IPS-18c (cell line): ENCODE results near the gene CTDP1.
"Not testable (repeated sequence)": the region's sequence is repeated elsewhere in the genome, so short reads cannot be mapped to it uniquely, and the experiment has no call there.

Experiments
- H3K4me3 ChIP-seq: 2 replicates; pipeline ENCODE4 v1.7.0; 2013; ENCODE audit warnings: low read depth, mild to moderate bottlenecking, low read length, moderate library complexity; ENCODE audit not compliant: insufficient read depth
- H3K9me3 ChIP-seq: one replicate; pipeline ENCODE4 v1.6.1; 2013; ENCODE audit warnings: mild to moderate bottlenecking, low read length, moderate library complexity; ENCODE audit not compliant: control insufficient read depth, insufficient read depth

CTDP1 gene

DNA sequence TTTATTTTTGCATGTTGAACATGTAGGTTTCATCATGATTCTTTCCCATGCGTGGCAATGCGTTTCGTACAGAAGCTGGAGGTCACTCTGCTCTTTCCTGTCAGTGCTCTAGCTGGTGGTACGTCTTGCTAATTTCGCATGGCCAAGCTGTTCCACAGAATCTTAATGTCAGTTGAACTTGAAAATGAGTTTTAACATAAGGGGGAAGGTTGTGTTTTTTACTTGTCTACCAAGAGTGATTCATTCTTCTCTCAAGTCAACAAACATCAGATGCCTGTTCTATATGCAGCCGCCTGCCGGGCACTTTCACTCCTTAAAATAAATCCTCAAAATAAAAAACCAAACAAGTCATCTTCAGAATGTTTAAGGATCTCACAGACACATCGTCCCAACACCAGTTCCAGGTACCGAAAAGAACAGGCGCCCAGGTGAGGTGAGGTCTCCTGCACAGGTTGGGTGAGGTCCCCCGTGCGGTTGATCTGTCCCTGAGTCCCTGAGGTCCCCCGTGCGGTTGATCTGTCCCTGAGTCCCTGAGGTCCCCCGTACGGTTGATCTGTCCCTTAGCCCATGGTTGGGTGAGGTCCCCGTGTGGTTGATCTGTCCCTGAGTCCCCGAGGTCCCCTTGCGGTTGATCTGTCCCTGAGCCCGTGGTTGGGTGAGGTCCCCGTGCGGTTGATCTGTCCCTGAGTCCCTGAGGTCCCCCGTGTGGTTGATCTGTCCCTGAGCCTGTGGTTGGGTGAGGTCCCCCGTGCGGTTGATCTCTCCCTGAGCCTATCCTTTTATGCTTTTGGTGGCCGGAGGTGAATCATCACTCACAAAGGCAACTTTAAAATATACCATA is 61.1 kb downstream of the CTDP1 start:
- no peaks in the 10 kb centered on the region for H3K9me3 ChIP-seq
- H3K4me3 ChIP-seq: no peak overlapping the region

DNA sequence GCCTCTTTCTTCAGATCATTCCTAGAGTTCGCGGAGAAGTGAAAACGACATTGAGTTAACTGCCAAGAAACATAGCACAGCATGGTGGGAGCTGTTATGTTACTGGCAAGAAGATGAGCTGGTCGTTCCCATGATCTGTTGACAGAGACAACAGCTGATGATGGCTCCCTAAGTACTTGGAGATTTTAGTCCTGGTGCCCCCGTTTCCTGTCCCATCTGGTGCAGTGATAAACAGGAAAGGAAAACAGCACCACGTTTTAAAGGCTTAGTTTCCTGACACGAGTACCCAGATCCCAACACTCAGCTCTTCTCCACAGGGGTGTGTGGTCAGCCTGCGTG is 61.7 kb downstream of the CTDP1 start:
- no peak overlapping the region for H3K4me3 ChIP-seq
- H3K9me3 ChIP-seq: no peaks in the 10 kb centered on the region

DNA sequence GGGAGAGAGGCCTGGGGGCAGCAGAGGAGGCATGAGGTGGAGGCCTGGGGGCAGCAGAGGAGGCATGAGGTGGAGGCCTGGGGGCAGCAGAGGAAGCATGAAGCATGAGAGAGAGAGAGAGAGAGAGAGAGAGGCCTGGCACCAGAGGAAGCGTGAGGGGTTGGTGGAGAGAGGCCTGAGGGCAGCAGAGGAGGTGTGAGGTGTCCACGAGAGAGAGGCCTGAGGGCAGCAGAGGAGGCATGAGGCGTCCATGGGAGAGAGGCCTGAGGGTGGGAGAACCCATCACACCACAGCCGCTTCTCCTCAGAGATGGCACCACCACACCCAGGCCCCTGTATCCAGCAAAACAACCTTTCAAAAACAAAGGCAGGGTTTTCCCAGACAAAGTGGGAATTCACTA is 62.5 kb downstream of the CTDP1 start:
- Histone ChIP-seq H3K9me3 (no peaks in the 10 kb centered on the region), H3K4me3 (no peak overlapping the region)

- no peak overlapping the region for H3K4me3 ChIP-seq
- H3K9me3 ChIP-seq: no peaks in the 10 kb centered on the region
Measured at GRCh38 chr18:79744625-79745024, 65.0 kb downstream of the CTDP1 start.

DNA sequence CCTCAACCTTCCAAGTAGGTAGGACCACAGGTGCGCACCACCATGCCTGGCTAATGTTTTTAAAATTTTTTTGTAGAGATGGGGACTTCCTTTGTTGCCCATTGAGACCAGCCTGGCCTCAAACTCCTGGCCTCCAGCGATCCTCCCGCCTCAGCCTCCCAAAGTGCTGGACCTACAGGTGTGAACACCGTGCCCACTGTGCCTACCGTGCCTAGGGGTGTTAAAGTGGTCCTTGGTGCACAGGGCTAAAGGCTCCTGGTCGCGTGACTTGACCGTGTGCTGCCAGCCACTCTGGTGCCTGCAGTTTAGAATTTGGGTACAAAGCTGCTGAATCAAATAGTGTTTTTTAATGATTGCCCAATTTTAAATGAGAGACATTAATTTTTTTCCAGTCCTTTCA is 67.1 kb downstream of the CTDP1 start:
- H3K9me3 ChIP-seq: no peaks in the 10 kb centered on the region
- no peak overlapping the region for H3K4me3 ChIP-seq

DNA sequence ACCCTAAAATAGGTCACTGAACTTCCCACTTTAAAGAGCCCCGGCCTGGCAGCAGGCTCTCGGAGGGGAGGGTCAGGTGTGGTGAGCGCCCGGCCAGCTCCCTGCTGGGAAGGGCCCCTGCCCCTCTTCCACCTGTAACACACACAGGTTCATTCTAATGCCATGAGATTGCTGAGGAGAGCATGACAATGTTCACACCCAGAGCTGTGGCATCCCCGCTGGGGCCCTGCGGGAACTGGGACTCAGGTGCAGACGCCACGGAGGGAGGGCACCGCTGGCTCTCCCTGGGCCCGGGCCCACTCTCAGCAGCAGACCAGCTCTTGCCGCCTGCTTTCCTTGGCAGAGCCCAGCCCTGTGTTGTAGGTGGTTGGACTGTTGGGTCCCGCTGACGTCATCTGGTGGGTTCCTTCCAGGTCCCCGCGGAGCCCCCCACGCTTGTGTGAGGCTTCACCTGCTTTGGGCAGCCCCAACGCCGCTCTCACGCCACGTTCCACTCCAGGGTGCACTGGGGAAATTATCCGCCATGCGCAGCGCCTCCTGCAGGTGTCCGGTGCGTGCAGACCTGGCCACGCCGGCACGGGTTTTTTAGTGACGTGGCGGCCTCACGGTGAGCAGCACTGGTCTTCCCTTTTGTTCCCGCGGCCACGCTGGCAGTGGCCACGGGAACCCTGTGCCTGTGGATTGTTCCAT is 67.7 kb downstream of the CTDP1 start:
- no peak overlapping the region for H3K4me3 ChIP-seq
- H3K9me3 ChIP-seq: no peaks in the 10 kb centered on the region

DNA sequence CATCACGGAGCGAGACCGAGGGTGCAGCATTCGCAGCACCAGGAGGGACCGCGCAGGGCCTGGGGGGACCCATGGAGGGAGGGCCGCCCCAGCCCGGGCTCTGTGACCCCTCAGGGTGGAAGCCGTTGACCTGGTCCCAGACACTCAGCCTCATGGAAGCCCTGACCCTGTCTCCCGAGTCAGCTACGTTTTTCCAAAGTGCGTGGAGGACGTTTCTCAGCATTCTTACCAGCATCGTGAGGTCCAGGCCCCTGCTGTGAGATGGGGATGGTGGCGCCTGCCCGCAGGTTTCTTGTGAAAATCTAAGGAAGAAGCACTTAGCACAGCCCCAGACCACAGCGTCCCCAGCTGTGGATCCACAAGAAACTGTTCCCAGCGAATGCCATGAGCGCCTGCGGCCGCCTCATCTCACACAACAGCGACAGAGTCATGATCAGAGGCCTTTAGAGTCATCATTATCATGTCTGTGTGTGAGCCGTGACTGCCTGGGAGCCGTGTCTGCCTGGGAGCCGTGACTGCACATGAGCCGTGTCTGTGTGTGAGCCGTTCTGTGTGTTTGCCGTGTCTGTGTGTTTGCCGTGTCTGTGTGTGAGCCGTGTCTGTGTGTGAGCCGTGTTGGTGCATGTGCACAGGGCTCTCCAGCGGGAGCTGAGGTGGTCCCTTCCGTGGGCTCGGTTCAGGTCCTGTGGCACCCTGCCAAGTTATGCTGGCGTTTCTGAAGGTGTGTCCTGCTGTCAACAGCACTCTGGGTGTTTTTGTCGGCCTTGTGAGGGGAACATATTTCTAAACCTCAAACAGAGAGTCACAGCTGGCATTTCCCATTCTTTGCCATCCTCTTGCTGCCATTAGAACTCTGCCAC is 68.9 kb downstream of the CTDP1 start:
- no peak overlapping the region for H3K4me3 ChIP-seq
- H3K9me3 ChIP-seq: no peaks in the 10 kb centered on the region

DNA sequence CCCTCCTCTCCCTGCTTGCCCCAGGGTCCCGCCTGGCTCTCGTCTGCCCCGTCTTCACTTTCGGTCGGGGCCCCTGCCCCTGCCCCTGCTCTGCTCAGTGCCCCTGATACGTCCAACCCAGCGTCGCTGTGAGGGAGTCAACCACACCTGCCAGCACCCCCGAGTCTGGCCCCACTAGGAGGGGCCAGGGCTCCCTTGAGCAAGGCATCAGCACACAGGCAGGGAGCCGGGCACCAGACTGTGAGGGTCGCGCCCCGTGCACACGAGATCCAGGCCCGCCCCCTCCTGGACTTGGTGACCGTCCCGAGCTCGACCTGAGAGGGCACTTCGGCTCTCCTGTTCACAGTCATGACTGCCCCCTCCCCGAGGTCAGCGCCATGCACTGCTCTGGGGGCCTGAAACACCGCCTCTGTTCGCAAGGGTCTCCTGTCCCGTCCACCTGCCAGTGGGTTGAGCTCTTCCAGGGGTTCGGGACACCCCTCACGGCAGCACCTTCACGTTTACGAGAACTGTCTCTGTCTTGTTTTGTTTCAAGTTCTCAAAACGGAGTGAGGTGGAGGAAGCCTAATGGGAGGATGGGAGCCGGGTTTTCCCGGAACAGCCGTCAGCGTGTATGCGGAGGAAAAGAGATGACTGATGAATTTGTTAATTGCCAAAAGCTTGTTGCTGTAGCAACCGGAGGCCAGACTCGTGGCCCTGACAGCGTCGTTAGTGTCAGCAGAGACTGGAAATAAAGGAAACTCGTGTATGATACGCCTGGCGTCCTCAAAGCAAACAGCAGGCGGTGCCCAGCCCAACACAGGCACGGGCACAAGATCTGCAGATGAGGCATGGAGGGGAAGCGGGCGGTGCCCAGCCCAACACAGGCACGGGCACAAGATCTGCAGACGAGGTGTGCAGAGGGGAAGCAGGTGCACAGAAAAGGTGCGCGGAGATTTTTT is 69.9 kb downstream of the CTDP1 start:
- Histone ChIP-seq H3K4me3 (no peak overlapping the region), H3K9me3 (no peaks in the 10 kb centered on the region)

DNA sequence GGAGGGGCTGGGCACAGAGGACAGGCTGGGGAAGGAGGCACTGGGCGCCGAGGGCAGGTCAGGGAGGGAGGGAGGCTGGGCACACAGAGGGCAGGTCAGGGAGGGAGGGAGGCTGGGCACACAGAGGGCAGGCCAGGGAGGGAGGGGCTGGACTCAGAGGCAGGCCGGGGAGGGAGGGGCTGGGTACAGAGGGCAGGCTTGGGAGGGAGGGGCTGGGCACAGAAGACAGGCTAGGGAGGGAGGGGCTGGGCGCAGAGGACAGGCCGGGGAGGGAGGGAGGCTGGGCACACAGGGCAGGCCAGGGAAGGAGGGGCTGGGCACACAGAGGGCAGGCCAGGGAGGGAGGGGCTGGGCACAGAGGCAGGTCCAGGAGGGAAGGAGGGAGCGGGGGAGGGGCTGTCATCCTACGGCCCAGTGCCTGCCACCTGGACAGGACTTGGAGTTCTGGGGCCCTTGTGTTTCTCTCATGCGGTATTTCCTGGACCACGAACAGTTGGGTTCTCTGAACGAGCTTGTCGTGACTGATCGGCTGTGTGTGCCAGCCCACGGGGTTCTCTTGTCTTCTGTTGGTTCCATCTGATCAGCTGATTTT is 71.5 kb downstream of the CTDP1 start:
- Histone ChIP-seq H3K9me3 (no peaks in the 10 kb centered on the region), H3K4me3 (no peak overlapping the region)

DNA sequence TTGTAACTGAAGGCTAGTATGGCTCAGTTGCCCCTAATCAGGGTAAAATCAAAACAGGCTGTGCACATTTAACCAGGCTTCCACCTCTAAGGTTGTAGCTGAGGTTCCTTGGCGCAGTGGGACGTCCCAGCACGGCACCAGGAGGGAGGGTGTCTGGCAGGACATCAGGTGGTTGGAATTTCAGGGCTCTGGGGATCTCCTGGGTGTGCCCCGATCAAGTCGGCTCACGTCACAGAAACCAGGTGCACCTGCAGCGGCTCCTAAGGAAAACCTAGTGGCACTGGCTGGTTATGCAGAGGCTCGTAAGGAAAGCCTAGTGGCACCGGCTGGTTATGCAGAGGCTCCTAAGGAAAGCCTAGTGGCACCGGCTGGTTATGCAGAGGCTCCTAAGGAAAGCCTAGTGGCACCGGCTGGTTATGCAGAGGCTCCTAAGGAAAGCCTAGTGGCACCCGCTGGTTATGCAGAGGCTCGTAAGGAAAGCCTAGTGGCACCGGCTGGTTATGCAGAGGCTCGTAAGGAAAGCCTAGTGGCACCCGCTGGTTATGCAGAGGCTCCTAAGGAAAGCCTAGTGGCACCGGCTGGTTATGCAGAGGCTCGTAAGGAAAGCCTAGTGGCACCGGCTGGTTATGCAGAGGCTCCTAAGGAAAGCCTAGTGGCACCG is 72.4 kb downstream of the CTDP1 start:
- H3K4me3 ChIP-seq, H3K9me3 ChIP-seq: not testable (repeated sequence)

DNA sequence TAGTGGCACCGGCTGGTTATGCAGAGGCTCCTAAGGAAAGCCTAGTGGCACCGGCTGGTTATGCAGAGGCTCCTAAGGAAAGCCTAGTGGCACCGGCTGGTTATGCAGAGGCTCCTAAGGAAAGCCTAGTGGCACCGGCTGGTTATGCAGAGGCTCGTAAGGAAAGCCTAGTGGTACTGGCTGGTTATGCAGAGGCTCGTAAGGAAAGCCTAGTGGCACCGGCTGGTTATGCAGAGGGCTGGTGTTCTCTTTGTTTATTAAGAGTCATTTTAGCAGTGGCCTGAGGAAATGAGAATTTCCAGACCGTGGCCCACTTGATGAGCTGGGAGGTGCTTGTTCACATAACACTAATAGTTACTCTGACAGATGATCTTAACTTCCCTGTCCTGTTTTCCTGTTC is 73.3 kb downstream of the CTDP1 start:
- not testable (repeated sequence) for H3K9me3 ChIP-seq, H3K4me3 ChIP-seq

DNA sequence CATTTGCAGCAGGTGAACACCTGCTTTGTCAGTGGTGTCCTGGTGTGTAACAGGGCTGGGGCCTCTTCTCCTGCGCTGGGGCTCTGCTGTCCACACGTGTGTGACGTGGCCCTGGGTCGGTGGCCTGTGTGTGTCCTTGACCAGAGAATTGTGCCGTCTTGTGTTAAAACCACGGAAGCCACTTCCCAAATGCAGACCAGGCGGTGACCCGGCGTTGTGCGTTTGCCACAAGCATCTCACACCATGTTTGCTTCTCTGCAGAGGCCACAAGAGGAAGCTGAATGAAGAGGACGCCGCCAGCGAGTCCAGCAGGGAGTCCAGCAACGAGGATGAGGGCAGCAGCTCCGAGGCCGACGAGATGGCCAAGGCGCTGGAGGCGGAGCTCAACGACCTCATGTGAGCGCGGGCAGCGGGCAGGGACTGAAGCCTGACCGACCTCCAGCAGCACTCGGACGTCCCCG is 73.8 kb downstream of the CTDP1 start:
- H3K4me3 ChIP-seq: no peak overlapping the region
- H3K9me3 ChIP-seq: no peaks in the 10 kb centered on the region

DNA sequence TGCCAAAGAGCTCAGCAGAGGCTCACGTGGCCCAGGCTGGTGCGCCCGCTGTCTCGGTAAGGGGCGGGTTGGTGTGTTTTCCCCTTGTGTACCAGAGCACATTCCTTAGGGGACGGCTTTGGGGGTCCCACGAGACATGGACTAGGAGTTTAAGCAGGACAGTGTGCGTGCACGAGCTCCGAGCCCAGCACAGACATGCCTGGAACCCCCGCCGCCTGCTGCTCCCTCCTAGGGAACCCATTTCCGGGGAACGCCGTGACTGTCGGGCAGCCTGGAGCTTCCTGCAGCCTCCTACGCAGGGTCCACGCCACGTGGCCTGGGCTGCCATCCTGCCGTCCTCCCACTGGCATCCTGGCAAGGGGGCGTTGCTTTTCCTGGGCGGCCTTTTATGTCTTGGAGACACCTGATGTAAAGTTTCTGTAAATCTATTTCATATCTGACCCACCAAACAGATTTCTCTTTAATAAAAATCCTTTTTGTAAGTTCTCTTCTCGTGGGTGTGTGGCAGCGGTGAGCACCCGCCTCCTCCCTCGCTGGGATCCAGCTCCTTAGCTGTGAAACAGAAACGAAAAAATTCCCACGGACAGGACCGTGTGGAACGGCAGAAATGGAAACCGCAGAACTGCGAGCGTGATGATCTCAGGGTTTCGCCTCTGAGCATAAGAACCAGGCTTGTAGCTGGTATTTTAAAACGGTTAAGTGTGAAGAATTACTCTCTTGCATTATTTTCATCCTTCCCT is 74.6 kb downstream of the CTDP1 start:
- Histone ChIP-seq H3K9me3 (no peaks in the 10 kb centered on the region), H3K4me3 (no peak overlapping the region)

DNA sequence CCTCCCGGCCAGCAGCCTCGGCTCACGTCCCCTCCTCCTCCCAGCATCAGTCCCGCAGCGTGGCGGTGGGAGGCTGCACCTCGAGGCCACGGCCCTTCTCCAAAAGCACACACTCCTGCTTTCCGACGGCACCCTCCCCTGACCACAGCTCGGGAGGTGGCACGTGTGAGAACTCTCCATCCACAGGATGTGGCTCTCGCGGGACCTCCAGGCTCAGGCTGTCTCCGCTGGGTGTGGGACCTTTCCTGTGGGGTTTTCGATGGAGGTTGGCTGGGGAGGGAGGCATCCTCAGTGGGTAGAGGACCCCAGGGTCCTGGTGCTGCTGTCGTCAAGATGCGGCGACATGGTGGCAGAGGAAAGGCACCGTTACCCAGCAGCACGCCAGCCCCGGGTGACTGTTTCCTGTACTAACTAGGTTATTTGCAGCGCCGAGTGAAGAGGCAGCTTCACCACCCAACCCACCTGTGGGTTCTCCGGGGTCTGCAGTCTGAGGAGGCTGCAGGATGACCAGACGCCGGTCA is 75.3 kb downstream of the CTDP1 start:
- Histone ChIP-seq H3K9me3 (no peaks in the 10 kb centered on the region), H3K4me3 (no peak overlapping the region)

- no peak overlapping the region for H3K4me3 ChIP-seq
- H3K9me3 ChIP-seq: no peaks in the 10 kb centered on the region
Measured at GRCh38 chr18:79755496-79756142, 76.0 kb downstream of the CTDP1 start.
